ENCODE measurements around the gene GGA1.

DNA sequence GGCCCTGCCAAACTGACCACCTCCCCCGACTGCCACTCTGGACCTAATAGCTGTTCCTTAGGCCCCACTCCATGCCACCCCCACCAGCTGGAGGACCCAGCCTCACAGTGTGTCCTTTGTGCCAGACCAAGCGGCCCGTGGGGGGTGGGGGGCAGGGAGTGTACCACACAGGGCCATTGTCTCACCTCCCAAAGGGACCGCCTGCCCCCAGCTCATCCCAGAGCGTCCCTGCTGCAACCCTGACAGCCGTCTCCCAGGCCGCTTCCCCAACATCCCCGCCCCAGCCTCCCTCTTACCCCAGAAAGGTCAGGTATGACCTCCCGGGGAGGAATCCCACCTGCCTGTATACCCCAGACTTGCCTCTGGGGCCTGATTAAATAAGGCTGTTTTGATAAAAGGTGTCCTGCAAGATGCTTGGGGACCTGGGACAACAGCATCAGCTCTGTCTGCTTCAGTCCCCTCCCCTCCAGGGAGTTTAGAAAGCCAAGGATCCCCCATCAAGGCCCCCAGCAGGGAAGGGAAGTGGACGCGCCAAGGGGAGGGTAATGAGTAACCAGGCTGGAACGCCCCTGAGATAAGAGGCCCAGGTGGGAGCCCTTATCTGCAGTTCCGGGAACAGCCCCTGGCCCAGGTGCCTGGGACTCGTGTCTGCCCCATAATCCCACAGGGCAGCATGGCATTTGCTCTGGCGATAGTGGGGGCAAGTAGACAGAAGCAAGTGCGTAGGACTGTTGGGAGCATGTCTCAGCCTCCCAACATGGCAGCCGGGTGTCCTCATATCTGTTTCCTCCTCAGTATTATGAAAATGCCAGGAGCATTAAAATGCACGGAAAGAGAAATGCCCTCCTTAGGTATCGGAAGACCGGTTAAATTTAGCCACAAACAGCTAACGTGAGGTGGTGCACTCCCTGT is 39.4 kb upstream of the GGA1 start:
- TF ChIP-seq, protein P1, sequence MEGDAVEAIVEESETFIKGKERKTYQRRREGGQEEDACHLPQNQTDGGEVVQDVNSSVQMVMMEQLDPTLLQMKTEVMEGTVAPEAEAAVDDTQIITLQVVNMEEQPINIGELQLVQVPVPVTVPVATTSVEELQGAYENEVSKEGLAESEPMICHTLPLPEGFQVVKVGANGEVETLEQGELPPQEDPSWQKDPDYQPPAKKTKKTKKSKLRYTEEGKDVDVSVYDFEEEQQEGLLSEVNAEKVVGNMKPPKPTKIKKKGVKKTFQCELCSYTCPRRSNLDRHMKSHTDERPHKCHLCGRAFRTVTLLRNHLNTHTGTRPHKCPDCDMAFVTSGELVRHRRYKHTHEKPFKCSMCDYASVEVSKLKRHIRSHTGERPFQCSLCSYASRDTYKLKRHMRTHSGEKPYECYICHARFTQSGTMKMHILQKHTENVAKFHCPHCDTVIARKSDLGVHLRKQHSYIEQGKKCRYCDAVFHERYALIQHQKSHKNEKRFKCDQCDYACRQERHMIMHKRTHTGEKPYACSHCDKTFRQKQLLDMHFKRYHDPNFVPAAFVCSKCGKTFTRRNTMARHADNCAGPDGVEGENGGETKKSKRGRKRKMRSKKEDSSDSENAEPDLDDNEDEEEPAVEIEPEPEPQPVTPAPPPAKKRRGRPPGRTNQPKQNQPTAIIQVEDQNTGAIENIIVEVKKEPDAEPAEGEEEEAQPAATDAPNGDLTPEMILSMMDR (IDR thresholded peaks at IDR 0.05; ENCODE audit: borderline replicate concordance, extremely low read depth, low read length, poor library complexity, severe bottlenecking), result no peak
- no peak for TF ChIP-seq EZH2 (IDR thresholded peaks at IDR 0.05; ENCODE audit: borderline replicate concordance, low read depth, low read length, severe bottlenecking)

Data from DND-41 (cell line).